Hair follicle dermal papilla cell (primary cell): ENCODE data around the gene OR2T3. TPM values are rescaled to one million over a fixed set of nuclear protein-coding genes. Genes with fewer than 3 reads are reported as not detected.

Experiments used
- total RNA-seq: library from RNA; depleted of rRNA; stranded (reverse); fragments of >200 nt; gene quantifications from 2 replicates; pipeline ENCODE4 v1.2.3, GENCODE V29; 2012

OR2T3 gene
- not detected in 2 replicates for total RNA-seq

DNA sequence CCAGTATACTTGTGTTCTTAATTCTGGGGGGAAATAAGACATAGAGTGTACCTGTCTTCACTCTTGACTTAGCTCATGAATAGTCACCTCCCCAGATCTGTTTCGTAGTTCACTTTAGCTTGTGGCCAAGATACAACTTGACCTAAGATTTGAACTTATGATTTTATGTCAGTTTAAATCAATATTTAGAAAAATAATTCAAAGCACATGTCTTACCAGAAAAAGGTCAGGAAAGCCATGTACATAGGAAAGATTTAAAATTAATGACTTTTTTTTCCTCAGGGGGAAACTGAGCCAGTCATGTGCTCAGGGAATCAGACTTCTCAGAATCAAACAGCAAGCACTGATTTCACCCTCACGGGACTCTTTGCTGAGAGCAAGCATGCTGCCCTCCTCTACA, at the start of gene OR2T3:
Gene OR2T3 (plus strand): TSS at position 301 of the 400 bp plus-strand sequence. CDS start 0 bp downstream, at position 301.

DNA sequence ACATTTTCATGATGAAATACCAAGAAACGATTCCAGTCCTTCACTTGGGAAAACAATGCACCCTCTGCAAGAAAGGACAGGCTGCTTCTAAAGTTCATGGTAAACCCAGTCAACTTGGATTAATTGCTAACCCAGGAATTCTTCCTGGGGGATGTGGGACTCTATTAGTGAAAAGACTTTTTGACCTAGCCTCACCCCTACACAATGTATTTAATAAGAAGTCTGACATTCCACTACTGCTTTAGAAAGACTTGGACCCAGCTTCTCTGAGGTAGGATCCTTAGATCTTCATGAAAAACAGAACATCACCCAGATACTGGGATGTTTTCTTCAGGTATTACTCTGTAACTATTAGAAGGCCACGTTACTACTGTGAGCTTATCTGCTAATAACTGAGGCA, 27.8 kb upstream of the OR2T3 start, which contains the start of gene OR2T2:
Gene OR2T2 (plus strand): TSS at position 239 of the 400 bp plus-strand sequence. CDS start 7,161 bp downstream, outside the sequence.

GRCh38 chr1:248488289-248488688, 15.1 kb downstream of the OR2T3 start, which contains the start of gene OR2T5:
OR2T5 (plus strand) TSS chr1:248488589; CDS start chr1:248488589, 0 bp downstream.

GRCh38 chr1:248507773-248508172, 34.6 kb downstream of the OR2T3 start, which contains the start of gene OR2G6:
OR2G6 (plus strand) TSS chr1:248508073; CDS start chr1:248521647, 13,574 bp downstream.

Other genes with a start within 250 kb of the OR2T3 start
- under 0.01 and 0.12 TPM in 2 replicates for gene OR2M4, start 241.9 kb upstream of the OR2T3 start, total RNA-seq
- not detected in 2 replicates for gene OR2T33, start 195.4 kb upstream of the OR2T3 start, total RNA-seq
- not detected in 2 replicates for gene OR2T12, start 169.9 kb upstream of the OR2T3 start, total RNA-seq
- gene OR2M7, start 148.8 kb upstream of the OR2T3 start, total RNA-seq: not detected in 2 replicates
- not detected in 2 replicates for gene OR14C36, start 124.6 kb upstream of the OR2T3 start, total RNA-seq
- gene OR2T4, start 111.7 kb upstream of the OR2T3 start, total RNA-seq: not detected in 2 replicates
- gene OR2T6, start 97.6 kb upstream of the OR2T3 start, total RNA-seq: not detected in 2 replicates
- not detected in 2 replicates for gene OR2T1, start 70.3 kb upstream of the OR2T3 start, total RNA-seq
- gene OR2T2, start 27.7 kb upstream of the OR2T3 start, total RNA-seq: not detected in 2 replicates
- gene OR2T5, start 15.2 kb downstream of the OR2T3 start, total RNA-seq: not detected in 2 replicates
- not detected in 2 replicates for gene OR2G6, start 34.7 kb downstream of the OR2T3 start, total RNA-seq
- gene OR2T29, start 89.4 kb downstream of the OR2T3 start, total RNA-seq: not detected in 2 replicates
- gene OR2T34, start 101.4 kb downstream of the OR2T3 start, total RNA-seq: not detected in 2 replicates
- not detected in 2 replicates for gene OR2T10, start 124.3 kb downstream of the OR2T3 start, total RNA-seq
- not detected in 2 replicates for gene OR2T11, start 161.7 kb downstream of the OR2T3 start, total RNA-seq
- not detected in 2 replicates for gene OR2T35, start 171.9 kb downstream of the OR2T3 start, total RNA-seq
- not detected in 2 replicates for gene OR2T27, start 182.2 kb downstream of the OR2T3 start, total RNA-seq
- gene OR14I1, start 229.4 kb downstream of the OR2T3 start, total RNA-seq: not detected in 2 replicates